Measurements from ENCODE around the gene FBXO5. TPM values are rescaled to one million over a fixed set of nuclear protein-coding genes. Genes with fewer than 3 reads are reported as not detected.

Gene FBXO5
- total RNA-seq, 2 experiments from 2014 or later = 80.7 to 91.1 TPM

DNA sequence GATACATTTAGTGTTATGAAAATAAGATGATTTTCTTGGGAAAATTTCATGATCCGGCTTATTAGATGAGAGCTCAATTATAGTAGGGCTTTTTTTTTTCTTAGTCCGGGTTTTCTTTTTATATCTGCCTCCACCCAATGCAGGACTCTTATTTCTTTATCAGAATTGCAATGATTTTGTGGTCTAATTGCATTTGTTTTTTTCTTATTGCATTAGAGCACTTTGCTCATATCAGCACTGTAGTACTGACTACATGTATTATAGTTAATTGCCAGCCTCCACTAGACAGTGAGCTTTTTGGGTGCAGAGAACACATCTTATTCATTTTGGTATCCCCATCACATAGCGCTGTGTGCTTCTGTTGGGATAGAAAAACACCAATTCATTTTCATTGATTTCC is 50.0 kb downstream of the FBXO5 start:
- no peak for DNase-seq
- H3K4me1 Mint-ChIP-seq = no peaks in the 10 kb centered on the region
- no peaks in the 10 kb centered on the region for H3K36me3 Mint-ChIP-seq (ENCODE audit: low read depth)
- H3K9me3 Mint-ChIP-seq = no peaks in the 10 kb centered on the region
- POLR2A ChIA-PET = no interaction called here
- no peak overlapping the region for H3K27ac Mint-ChIP-seq
- H3K27me3 Mint-ChIP-seq = peaks cover 14% of the 10 kb centered on the region
- no peak overlapping the region for H3K4me3 Mint-ChIP-seq
- CTCF ChIA-PET = no interaction called here

DNA sequence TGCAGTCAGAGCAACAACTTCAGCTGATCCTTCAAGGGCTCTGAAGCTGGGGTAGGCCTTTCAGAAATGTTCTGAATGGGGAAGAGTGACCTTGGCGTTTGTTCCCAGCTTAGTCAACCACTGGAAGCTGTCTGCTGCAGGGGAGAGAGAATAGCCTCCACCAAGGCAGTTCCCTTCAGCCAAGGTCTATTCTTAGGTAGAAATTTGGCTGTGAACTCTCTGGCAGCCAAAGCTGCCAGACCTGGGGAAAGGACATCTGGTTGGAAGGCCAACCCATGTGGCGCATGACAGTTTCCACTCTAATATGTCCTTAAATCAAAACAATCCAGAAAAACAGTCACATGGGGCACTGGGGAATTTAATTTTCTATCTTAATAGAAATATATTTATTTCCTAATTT is 60.1 kb downstream of the FBXO5 start:
- H3K36me3 Mint-ChIP-seq (ENCODE audit: low read depth) = no peaks in the 10 kb centered on the region
- H3K4me1 Mint-ChIP-seq = no peaks in the 10 kb centered on the region
- DNase-seq = no peak
- peaks cover 9% of the 10 kb centered on the region for H3K27me3 Mint-ChIP-seq
- no peaks in the 10 kb centered on the region for H3K9me3 Mint-ChIP-seq
- POLR2A ChIA-PET = no interaction called here
- H3K27ac Mint-ChIP-seq = no peak overlapping the region
- CTCF ChIA-PET = interaction anchor here (0.6 to 0.7 kb wide), 3 partner anchors 20 to 335 kb away, joined by 3 to 5 read pairs (median 4); no protein-coding TSS in a partner anchor
- no peak overlapping the region for H3K4me3 Mint-ChIP-seq

Other genes starting within 250 kb of the FBXO5 start
- gene VIP, start 232.2 kb downstream of the FBXO5 start, total RNA-seq = not detected
- 10 to 100 TPM; 16.8 to 19.8 TPM for gene MTRF1L, start 19.7 kb upstream of the FBXO5 start, total RNA-seq
- gene RGS17, start 148.2 kb upstream of the FBXO5 start, total RNA-seq = not detected

All from activated CD4-positive, alpha-beta T cell treated with anti-CD3 and anti-CD28 coated beads, Interleukin-2, amount 10 ng/mL, durations not matched to agents 7 days and 5 days (primary cell).